Tibial nerve (tissue), 3 donors: ENCODE results near the gene GPC3.

Experiments used
- CTCF ChIP-seq, 5 experiments: fragments of 200-600 bp in 3 of 5; fragments of 450-650 bp in 2 of 5; sonication (generic) in 3 of 5; IDR thresholded peaks; one replicate each; pipeline ENCODE4 v1.5.1; 2016 to 2019; ENCODE audit warnings: antibody characterized with exemption in 5 of 5, mild to moderate bottlenecking in 3 of 5, moderate library complexity in 2 of 5
- POLR2A ChIP-seq, 2 donors: fragments of 450-650 bp; IDR thresholded peaks; one replicate each; pipeline ENCODE4 v1.6.1; 2017; ENCODE audit warnings: antibody characterized with exemption in 2 of 2, mild to moderate bottlenecking in 2 of 2, moderate library complexity in 2 of 2

- TF ChIP-seq CTCF (IDR thresholded peaks at IDR 0.05) (no peak), POLR2A (IDR thresholded peaks at IDR 0.05) (no peak)
These were observed 199.0 kb downstream of the GPC3 start for GRCh38 chrX:133786382-133786781.
